HepG2 (cell line): ENCODE measurements around the gene CD248. TPM values are rescaled to one million over a fixed set of nuclear protein-coding genes. Genes with fewer than 3 reads are reported as not detected.

Experiments used
- ATAC-seq: fragments of 200-7000 bp; cut with Tn5 transposase; 3 replicates; pipeline ENCODE4 v1.9.1; 2020; ENCODE audit warnings: mild to moderate bottlenecking, moderate library complexity
- BruUV-seq: library from RNA; stranded (reverse); fragments of 400-500 nt; replicated peaks from 2 replicates; lab custom pipeline; 2021; lab: Mats Ljungman, UMichigan
- CTCF ChIA-PET: fragments of 300-600 bp; formaldehyde crosslinking; extraction: SDS; loops from one replicate; lab custom pipeline; 2021; ENCODE audit warnings: low total read pairs, inconsistent platforms, low intra/inter-chr PET ratio; lab: Yijun Ruan, JAX
- POLR2A ChIA-PET: fragments of 350-600 bp; sonication (Branson Sonifier 250); formaldehyde crosslinking; loops from one replicate; lab custom pipeline; 2020; ENCODE audit warnings: antibody characterized with exemption, inconsistent platforms; lab: Yijun Ruan, JAX
- DNase-seq: peaks from one replicate; pipeline ENCODE4 v3.0.0-alpha.2; 2015; ENCODE audit warnings: low spot score
- FAIRE-seq: peaks from 3 replicates; lab custom pipeline; 2011; peaks lifted over from hg19 to GRCh38; lab: Jason Lieb, UNC
- H2AFZ ChIP-seq: one replicate; pipeline ENCODE4 v1.6.1; 2011; ENCODE audit warnings: low read length, inconsistent platforms
- H3K27ac ChIP-seq: fragments of 300-600 bp; 3 replicates; pipeline ENCODE4 v1.8.0; 2011; ENCODE audit warnings: mixed run types, mild to moderate bottlenecking, mixed read lengths, low read length, inconsistent platforms; ENCODE audit not compliant: insufficient read depth; ENCODE audit errors: extremely low read length
- H3K27me3 ChIP-seq, 2 experiments: fragments of 200-600 bp in 1 of 2; 2 replicates in 1 of 2; 3 replicates in 1 of 2; pipeline versions ENCODE4 v1.6.0 to v1.8.0; 2011; ENCODE audit warnings: low read length in 2 of 2, mild to moderate bottlenecking in 2 of 2, moderate library complexity in 2 of 2, inconsistent platforms in 1 of 2; ENCODE audit not compliant: insufficient read depth in 2 of 2, control insufficient read depth in 1 of 2
- H3K36me3 ChIP-seq, 2 experiments: fragments of 200-600 bp in 1 of 2; replicated peaks in 1 of 2; 2 replicates in 1 of 2; 3 replicates in 1 of 2; pipeline versions ENCODE4 v1.5.1 to v1.8.0; 2011; ENCODE audit warnings: low read length in 2 of 2, inconsistent platforms in 1 of 2; ENCODE audit not compliant: insufficient read depth in 2 of 2, control insufficient read depth in 1 of 2
- H3K4me1 ChIP-seq: 2 replicates; pipeline ENCODE4 v1.5.1; 2012; ENCODE audit warnings: low read length, inconsistent platforms; ENCODE audit not compliant: insufficient read depth
- H3K4me2 ChIP-seq: 2 replicates; pipeline ENCODE4 v1.6.0; 2011; ENCODE audit warnings: low read depth, low read length, inconsistent platforms
- H3K4me3 ChIP-seq, 3 experiments: fragments of 200-600 bp in 1 of 3; sonication (generic), shearing (Covaris generic) in 1 of 3; replicated peaks in 1 of 3; 2 replicates each; pipeline ENCODE4 v1.5.1; 2011 to 2016; ENCODE audit warnings: low read length in 3 of 3, inconsistent platforms in 2 of 3, low read depth in 2 of 3, mild to moderate bottlenecking in 2 of 3, control low read depth in 1 of 3, mixed read lengths in 1 of 3; ENCODE audit not compliant: insufficient read depth in 1 of 3
- H3K79me2 ChIP-seq: one replicate; pipeline ENCODE4 v1.6.1; 2011; ENCODE audit warnings: low read length, inconsistent platforms; ENCODE audit not compliant: insufficient read depth
- H3K9ac ChIP-seq: 2 replicates; pipeline ENCODE4 v1.6.0; 2011; ENCODE audit warnings: mild to moderate bottlenecking, low read depth, low read length, inconsistent platforms; ENCODE audit not compliant: insufficient read depth
- H3K9me3 ChIP-seq: 2 replicates; pipeline ENCODE4 v1.5.1; 2012; ENCODE audit warnings: mild to moderate bottlenecking, low read length
- H4K20me1 ChIP-seq: 2 replicates; pipeline ENCODE4 v1.6.0; 2011; ENCODE audit warnings: inconsistent platforms, mild to moderate bottlenecking, low read length, moderate library complexity; ENCODE audit not compliant: insufficient read depth
- ATRX ChIP-seq: sonication (generic); formaldehyde crosslinking; IDR thresholded peaks from 2 replicates; pipeline ENCODE4 v1.4.0; 2020; ENCODE audit warnings: missing genetic modification reagents, borderline replicate concordance
- HBP1 ChIP-seq: IDR thresholded peaks from 2 replicates; pipeline ENCODE4 v1.6.1; 2016; ENCODE audit warnings: low read depth, control low read depth
- IRX3 ChIP-seq: sonication (generic); formaldehyde crosslinking; IDR thresholded peaks from 2 replicates; pipeline ENCODE4 v1.8.1; 2023; ENCODE audit warnings: mild to moderate bottlenecking, low read depth, missing genetic modification reagents, borderline replicate concordance
- KDM2A ChIP-seq: sonication (generic); formaldehyde crosslinking; IDR thresholded peaks from 2 replicates; pipeline ENCODE4 v1.4.0; 2020; ENCODE audit warnings: low read depth, missing genetic modification reagents, borderline replicate concordance
- MAFF ChIP-seq: IDR thresholded peaks from 2 replicates; pipeline ENCODE4 v1.6.1; 2011; ENCODE audit warnings: low read depth, low read length, improper control_type of control experiment
- SNRNP70 ChIP-seq: fragments of 200-400 bp; formaldehyde crosslinking; IDR thresholded peaks from 2 replicates; pipeline ENCODE4 v1.6.1; 2017; ENCODE audit warnings: mild to moderate bottlenecking, low read depth, low read length, moderate library complexity
- ZBED4 ChIP-seq: sonication (generic); formaldehyde crosslinking; IDR thresholded peaks from 2 replicates; pipeline ENCODE4 v1.4.0; 2020; ENCODE audit warnings: missing genetic modification reagents, borderline replicate concordance
- ZNF160 ChIP-seq: sonication (generic); formaldehyde crosslinking; IDR thresholded peaks from 2 replicates; pipeline ENCODE4 v1.8.0; 2022; ENCODE audit warnings: mild to moderate bottlenecking, inconsistent platforms, missing genetic modification reagents
- ZNF281 ChIP-seq: sonication (generic); formaldehyde crosslinking; IDR thresholded peaks from 2 replicates; pipeline ENCODE4 v1.4.0; 2020; ENCODE audit warnings: missing genetic modification reagents, borderline replicate concordance
- ZNF678 ChIP-seq: sonication (generic); formaldehyde crosslinking; IDR thresholded peaks from 2 replicates; pipeline ENCODE4 v1.4.0; 2020; ENCODE audit warnings: mild to moderate bottlenecking, missing genetic modification reagents
- ZNF746 ChIP-seq: sonication (generic); formaldehyde crosslinking; IDR thresholded peaks from 2 replicates; pipeline ENCODE4 v1.8.0; 2022; ENCODE audit warnings: mild to moderate bottlenecking, missing genetic modification reagents
- WGBS: methylation state at CpG from one replicate; pipeline ENCODE4 v1.1.6; 2017; ENCODE audit warnings: low lambda C conversion rate; 5-methylcytosine and 5-hydroxymethylcytosine counted together
- in situ Hi-C: cut with HindIII; loops from 2 replicates; pipeline ENCODE4 v1.10.0; 2017; ENCODE audit warnings: low pct_unique_long_range_greater_than_20kb; ENCODE audit not compliant: extremely low pct_ligation_motif_present
- intact Hi-C: fragments of 100-400 bp; cut with micrococcal nuclease; formaldehyde crosslinking; loops from one replicate; pipeline ENCODE4 v1.10.0; 2022; ENCODE audit not compliant: unreplicated experiment
- polyA plus RNA-seq, 8 experiments: library from polyadenylated mRNA; depleted of rRNA in 3 of 8; stranded (reverse) in 7 of 8; unstranded in 1 of 8; fragments of >200 nt; fragmentation: Illumina TruSeq in 4 of 8; extraction: Trizol in 4 of 8; gene quantifications; 2 replicates each; pipeline versions ENCODE4 v1.2.1 to v1.2.3, GENCODE V29; 2011 to 2016; ENCODE audit warnings: low read depth in 4 of 8, missing spikeins in 1 of 8, mixed read lengths in 1 of 8; ENCODE audit not compliant: insufficient read depth in 1 of 8
- total RNA-seq, 5 experiments: library from RNA; depleted of rRNA; stranded (reverse); fragments of >200 nt; fragmentation: Illumina TruSeq; extraction: Trizol; gene quantifications; 2 replicates each; pipeline ENCODE4 v1.2.3, GENCODE V29; 2016; ENCODE audit warnings: low read depth in 1 of 5

Gene CD248
- total and polyA plus RNA-seq, 2 of the 13 experiments (the other 11 are each of a cell fraction or from before 2014, with no cell fraction given): 0.25 to 0.35 TPM

GRCh38 chr11:66284526-66285078 is 32.2 kb downstream of the CD248 start:
- H3K27me3 ChIP-seq: peaks cover 0 to 2% of the 10 kb centered on the region in 2 experiments; a peak in 3 of 5 replicates
- H3K79me2 ChIP-seq: peaks cover 29% of the 10 kb centered on the region
- BruUV-seq: no TSS peak
- TF ChIP-seq ZNF160 (CRISPR knock-in tag) (no peak), MAFF (no peak), IRX3 (CRISPR knock-in tag) (no peak), ZBED4 (no peak), HBP1 (CRISPR knock-in tag) (no peak), ZNF746 (CRISPR knock-in tag) (no peak), ATRX (no peak), ZNF281 (CRISPR knock-in tag) (no peak), SNRNP70 (no peak), ZNF678 (CRISPR knock-in tag) (no peak), KDM2A (no peak)
- H3K4me3 ChIP-seq: no peak overlapping the region
- ChIA-PET CTCF (no interaction called here), POLR2A (interaction anchor here (1.0 kb wide), 1 partner anchor 28 kb away, joined by 3 read pairs; no protein-coding TSS in a partner anchor)
- FAIRE-seq (no peak), ATAC-seq (no peak), DNase-seq (no peak)
- H3K36me3 ChIP-seq: peaks cover 5 to 23% of the 10 kb centered on the region in 2 experiments; a peak in 4 of 5 replicates
- H3K9ac ChIP-seq: no peak overlapping the region
- in situ Hi-C loops: no loop called here
- H3K27ac ChIP-seq: no peak overlapping the region
- H4K20me1 ChIP-seq: peaks cover 4% of the 10 kb centered on the region
- peaks cover 54% of the 10 kb centered on the region for H3K4me1 ChIP-seq
- no peak overlapping the region for H2AFZ ChIP-seq
- no peaks in the 10 kb centered on the region for H3K9me3 ChIP-seq
- intact Hi-C loops: no loop called here
- no peak overlapping the region for H3K4me2 ChIP-seq
- 98% methylated on average over 16 of the region's 16 CpGs for WGBS
